WI38 (cell line): ENCODE data around the gene SHANK1.
A peak's percentile ranks its signal among the peaks of the same experiment; 100 is the strongest.

ENCODE experiments used
- H3K4me3 ChIP-seq: 2 replicates; pipeline ENCODE4 v1.5.1; 2011; ENCODE audit warnings: low read depth, mild to moderate bottlenecking, control low read depth, low read length
- CTCF ChIP-seq: IDR thresholded peaks from 2 replicates; pipeline ENCODE4 v1.5.1; 2012; ENCODE audit warnings: low read depth, mild to moderate bottlenecking, control low read depth, low read length

The SHANK1 gene

GRCh38 chr19:50725218-50725910 is 5.8 kb upstream of the SHANK1 start:
- no peak for TF ChIP-seq CTCF
- H3K4me3 ChIP-seq = peak overlapping the region; percentile 72

GRCh38 chr19:50724522-50725217 is 5.1 kb upstream of the SHANK1 start:
- TF ChIP-seq CTCF = peak; percentile 96
- peak overlapping the region; percentile 72 for H3K4me3 ChIP-seq

- peak overlapping the region; percentile 72 for H3K4me3 ChIP-seq
Measured at GRCh38 chr19:50723735-50724521, 4.3 kb upstream of the SHANK1 start.

GRCh38 chr19:50723069-50723468 is 3.5 kb upstream of the SHANK1 start, which contains the start of gene CLEC11A:
Gene CLEC11A (plus strand): TSS chr19:50723364. CDS start chr19:50723526, 162 bp downstream.
- H3K4me3 ChIP-seq = peak within 1 kb of the TSS; percentile 72
- no peak for TF ChIP-seq CTCF

More at GRCh38 chr19:50723735-50724521, 4.3 kb upstream of the SHANK1 start:
- no peak for TF ChIP-seq CTCF

GRCh38 chr19:50722201-50723013 is 2.8 kb upstream of the SHANK1 start:
- H3K4me3 ChIP-seq = peak overlapping the region; percentile 72

More at GRCh38 chr19:50722201-50723013, 2.8 kb upstream of the SHANK1 start:
- no peak for TF ChIP-seq CTCF
